ENCODE measurements around the gene ZNF821. TPM values are rescaled to one million over a fixed set of nuclear protein-coding genes. Genes with fewer than 3 reads are reported as not detected.

Gene ZNF821
- total and polyA plus RNA-seq, 10 of the 15 experiments (the other 5 are each of a cell fraction or from before 2014, with no cell fraction given) = 0.82 to 9.9 (median 6.8) TPM

- TF ChIP-seq NFXL1 (IDR thresholded peaks at IDR 0.05; ENCODE audit: borderline replicate concordance) (0 out of 2 replicates have a peak, but pooled peaks have one; percentile 49), SP1 (IDR thresholded peaks at IDR 0.05; ENCODE audit: low read depth, low read length) (no peak), SMC3 (IDR thresholded peaks at IDR 0.05; ENCODE audit: borderline replicate concordance, low read length) (no peak), CBX3 (IDR thresholded peaks at IDR 0.05; ENCODE audit: borderline replicate concordance, low read depth) (no peak), BRCA1 (IDR thresholded peaks at IDR 0.05; ENCODE audit: low read depth, low read length) (no peak), HCFC1 (IDR thresholded peaks at IDR 0.05; ENCODE audit: low read length) (0 out of 2 replicates have a peak, but pooled peaks have one; percentile 10), EGR1 (IDR thresholded peaks at IDR 0.05; ENCODE audit: borderline replicate concordance in 1 of 2, low read depth in 2 of 2, low read length in 2 of 2) (peak in 1 of 2 experiments; percentile 53; a peak in 1 of 3 replicates), CHD2 (IDR thresholded peaks at IDR 0.05; ENCODE audit: borderline replicate concordance, low read depth, low read length) (peak; percentile 11; the same call in 1 of the 2 replicates), GABPA (IDR thresholded peaks at IDR 0.05; ENCODE audit: low read depth) (no peak), HDAC6 (IDR thresholded peaks at IDR 0.05; ENCODE audit: unreplicated experiment) (no peak), BCL3 (IDR thresholded peaks at IDR 0.05; ENCODE audit: borderline replicate concordance, insufficient read depth, low read depth, low read length, poor library complexity, severe bottlenecking) (no peak), ZZZ3 (IDR thresholded peaks at IDR 0.05; ENCODE audit: control insufficient read depth, insufficient read length, low read depth) (no peak), MAX (IDR thresholded peaks at IDR 0.05; ENCODE audit: low read depth, low read length) (peak; percentile 42; the same call in 1 of the 2 replicates), POLR2AphosphoS5 (IDR thresholded peaks at IDR 0.05; ENCODE audit: low read length) (peak; percentile 50; the same call in 1 of the 2 replicates), FOXK2 (IDR thresholded peaks at IDR 0.05) (no peak), MLLT1 (IDR thresholded peaks at IDR 0.05) (peak; percentile 92), CTCF (IDR thresholded peaks at IDR 0.05 in 2 of 3, conservative IDR thresholded peaks at IDR 0.05 in 1 of 3; ENCODE audit: control insufficient read depth in 2 of 3, extremely low read depth in 1 of 3, insufficient read depth in 1 of 3, low read depth in 3 of 3, low read length in 3 of 3) (peak in 2 of 3 experiments; percentile 30 to 49; a peak in 2 of 6 replicates), RELB (IDR thresholded peaks at IDR 0.05; ENCODE audit: low read depth) (peak; percentile 30; the same call in 1 of the 2 replicates), POU2F2 (IDR thresholded peaks at IDR 0.05; ENCODE audit: borderline replicate concordance, low read depth, low read length) (no peak), NRF1 (conservative IDR thresholded peaks at IDR 0.05; ENCODE audit: low read depth, low read length) (no peak), KDM1A (IDR thresholded peaks at IDR 0.05; ENCODE audit: borderline replicate concordance) (no peak), CREM (IDR thresholded peaks at IDR 0.05; ENCODE audit: low read depth) (no peak), MTA3 (IDR thresholded peaks at IDR 0.05; ENCODE audit: borderline replicate concordance, low read length) (no peak)
These were observed at the start of gene ZNF821 (continued) for GRCh38 chr16:71883849-71884638.

Data from GM12878 (cell line).